ENCODE data around the gene ADGB. TPM values are rescaled to one million over a fixed set of nuclear protein-coding genes. Genes with fewer than 3 reads are reported as not detected.
A peak's percentile ranks its signal among the peaks of the same experiment; 100 is the strongest.

ADGB gene
- total and polyA plus RNA-seq, 9 of the 15 experiments (the other 6 are each of a cell fraction or from before 2014, with no cell fraction given), result not detected

- no peak for TF ChIP-seq ZNF347 (CRISPR knock-in tag; IDR thresholded peaks at IDR 0.05; ENCODE audit: low read depth)
- TF ChIP-seq ZKSCAN3 (CRISPR knock-in tag; IDR thresholded peaks at IDR 0.05), result no peak
- TF ChIP-seq U2AF2 (optimal IDR thresholded peaks at IDR 0.05; ENCODE audit: low read depth, low read length), result no peak
- TF ChIP-seq GATAD2A (IDR thresholded peaks at IDR 0.05), result no peak
- no peak for TF ChIP-seq CTBP1 (IDR thresholded peaks at IDR 0.05; ENCODE audit: borderline replicate concordance)
- TF ChIP-seq ZNF311 (CRISPR knock-in tag; IDR thresholded peaks at IDR 0.05), result no peak
- TF ChIP-seq, protein P1, sequence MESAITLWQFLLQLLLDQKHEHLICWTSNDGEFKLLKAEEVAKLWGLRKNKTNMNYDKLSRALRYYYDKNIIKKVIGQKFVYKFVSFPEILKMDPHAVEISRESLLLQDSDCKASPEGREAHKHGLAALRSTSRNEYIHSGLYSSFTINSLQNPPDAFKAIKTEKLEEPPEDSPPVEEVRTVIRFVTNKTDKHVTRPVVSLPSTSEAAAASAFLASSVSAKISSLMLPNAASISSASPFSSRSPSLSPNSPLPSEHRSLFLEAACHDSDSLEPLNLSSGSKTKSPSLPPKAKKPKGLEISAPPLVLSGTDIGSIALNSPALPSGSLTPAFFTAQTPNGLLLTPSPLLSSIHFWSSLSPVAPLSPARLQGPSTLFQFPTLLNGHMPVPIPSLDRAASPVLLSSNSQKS (CRISPR knock-in tag; IDR thresholded peaks at IDR 0.05), result no peak
- TF ChIP-seq HDAC6 (IDR thresholded peaks at IDR 0.05; ENCODE audit: low read depth, low read length), result no peak
- TF ChIP-seq ZNF280B (CRISPR knock-in tag; IDR thresholded peaks at IDR 0.05), result no peak
- TF ChIP-seq L3MBTL2 (IDR thresholded peaks at IDR 0.05), result peak; percentile 46; the same call in 1 of the 2 replicates
- no peak for TF ChIP-seq PRMT5 (CRISPR knock-in tag; IDR thresholded peaks at IDR 0.05)
- TF ChIP-seq CREBBP (IDR thresholded peaks at IDR 0.05; ENCODE audit: low read depth, low read length), result no peak
- TF ChIP-seq MBD2 (IDR thresholded peaks at IDR 0.05; ENCODE audit: borderline replicate concordance, low read depth), result no peak
- no peak for TF ChIP-seq TRIM28 (IDR thresholded peaks at IDR 0.05)
- TF ChIP-seq KAT2B (IDR thresholded peaks at IDR 0.05; ENCODE audit: low read depth, low read length), result no peak
- TF ChIP-seq DACH1 (IDR thresholded peaks at IDR 0.05; ENCODE audit: partially characterized antibody), result no peak
- TF ChIP-seq, protein P2, sequence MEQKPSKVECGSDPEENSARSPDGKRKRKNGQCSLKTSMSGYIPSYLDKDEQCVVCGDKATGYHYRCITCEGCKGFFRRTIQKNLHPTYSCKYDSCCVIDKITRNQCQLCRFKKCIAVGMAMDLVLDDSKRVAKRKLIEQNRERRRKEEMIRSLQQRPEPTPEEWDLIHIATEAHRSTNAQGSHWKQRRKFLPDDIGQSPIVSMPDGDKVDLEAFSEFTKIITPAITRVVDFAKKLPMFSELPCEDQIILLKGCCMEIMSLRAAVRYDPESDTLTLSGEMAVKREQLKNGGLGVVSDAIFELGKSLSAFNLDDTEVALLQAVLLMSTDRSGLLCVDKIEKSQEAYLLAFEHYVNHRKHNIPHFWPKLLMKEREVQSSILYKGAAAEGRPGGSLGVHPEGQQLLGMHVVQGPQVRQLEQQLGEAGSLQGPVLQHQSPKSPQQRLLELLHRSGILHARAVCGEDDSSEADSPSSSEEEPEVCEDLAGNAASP (IDR thresholded peaks at IDR 0.05), result no peak
- TF ChIP-seq, protein P3, sequence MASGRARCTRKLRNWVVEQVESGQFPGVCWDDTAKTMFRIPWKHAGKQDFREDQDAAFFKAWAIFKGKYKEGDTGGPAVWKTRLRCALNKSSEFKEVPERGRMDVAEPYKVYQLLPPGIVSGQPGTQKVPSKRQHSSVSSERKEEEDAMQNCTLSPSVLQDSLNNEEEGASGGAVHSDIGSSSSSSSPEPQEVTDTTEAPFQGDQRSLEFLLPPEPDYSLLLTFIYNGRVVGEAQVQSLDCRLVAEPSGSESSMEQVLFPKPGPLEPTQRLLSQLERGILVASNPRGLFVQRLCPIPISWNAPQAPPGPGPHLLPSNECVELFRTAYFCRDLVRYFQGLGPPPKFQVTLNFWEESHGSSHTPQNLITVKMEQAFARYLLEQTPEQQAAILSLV (tag; IDR thresholded peaks at IDR 0.05), result peak; percentile 48; the same call in 1 of the 2 replicates
- no peak for TF ChIP-seq ZNF224 (CRISPR knock-in tag; IDR thresholded peaks at IDR 0.05)
- TF ChIP-seq HIVEP1 (CRISPR knock-in tag; IDR thresholded peaks at IDR 0.05), result no peak
- TF ChIP-seq TOE1 (IDR thresholded peaks at IDR 0.05; ENCODE audit: borderline replicate concordance), result no peak
- no peak for TF ChIP-seq TOE1 (CRISPR knock-in tag; IDR thresholded peaks at IDR 0.05; ENCODE audit: borderline replicate concordance, low read depth)
- no peak for TF ChIP-seq IRF2 (CRISPR knock-in tag; IDR thresholded peaks at IDR 0.05)
- TF ChIP-seq ZNF212 (CRISPR knock-in tag; IDR thresholded peaks at IDR 0.05), result no peak
- no peak for TF ChIP-seq NFATC3 (IDR thresholded peaks at IDR 0.05)
- peak; percentile 13 for TF ChIP-seq HDAC3 (IDR thresholded peaks at IDR 0.05; ENCODE audit: borderline replicate concordance, partially characterized antibody)
- TF ChIP-seq GABPA (tag; conservative IDR thresholded peaks at IDR 0.05; ENCODE audit: low read depth), result peak; percentile 67
Measured at GRCh38 chr6:146770965-146771735, 172.4 kb downstream of the ADGB start (continued).
